K562 (cell line): Measurements from ENCODE around the gene ZNF200. TPM values are rescaled to one million over a fixed set of nuclear protein-coding genes. Genes with fewer than 3 reads are reported as not detected.

Experiments
- CBX8 ChIP-seq: fragments of 200-600 bp; sonication (generic); IDR thresholded peaks from 2 replicates; pipeline ENCODE4 v1.6.1; 2012; ENCODE audit warnings: borderline replicate concordance, mixed run types, low read depth, mild to moderate bottlenecking, moderate library complexity, mixed read lengths, low read length, control low read depth, inconsistent platforms; ENCODE audit not compliant: poor library complexity, severe bottlenecking; ENCODE audit errors: extremely low read depth
- DACH1 ChIP-seq: fragments of 450-650 bp; IDR thresholded peaks from 2 replicates; pipeline ENCODE4 v1.6.1; 2018; ENCODE audit not compliant: partially characterized antibody
- DIDO1 ChIP-seq: fragments of 450-650 bp; IDR thresholded peaks from 2 replicates; pipeline ENCODE4 v1.6.1; 2016; ENCODE audit warnings: low read depth, missing biosample characterization, missing genetic modification characterization
- ETV1 ChIP-seq: fragments of 450-650 bp; conservative IDR thresholded peaks from 2 replicates; pipeline ENCODE4 v1.6.1; 2016; ENCODE audit warnings: missing genetic modification characterization, control low read depth, low read depth, missing compliant biosample characterization
- FOXP1 ChIP-seq: sonication (generic); formaldehyde crosslinking; IDR thresholded peaks from 2 replicates; pipeline ENCODE4 v1.8.0; 2022; ENCODE audit warnings: mild to moderate bottlenecking, missing genetic modification reagents
- MAFG ChIP-seq: fragments of 450-650 bp; conservative IDR thresholded peaks from 2 replicates; pipeline ENCODE4 v1.6.1; 2016; ENCODE audit warnings: missing genetic modification characterization, missing compliant biosample characterization
- MCM2 ChIP-seq: fragments of 450-650 bp; IDR thresholded peaks from 2 replicates; pipeline ENCODE4 v1.6.1; 2017; ENCODE audit warnings: low read depth, mild to moderate bottlenecking
- PHTF2 ChIP-seq: fragments of 250-450 bp; sonication (Bioruptor Pico); IDR thresholded peaks from 2 replicates; pipeline ENCODE4 v1.5.0; 2021; ENCODE audit warnings: mild to moderate bottlenecking
- RCOR1 ChIP-seq, 2 experiments: IDR thresholded peaks; 2 replicates each; pipeline ENCODE4 v1.6.1; 2012; ENCODE audit warnings: low read depth in 2 of 2, low read length in 2 of 2, borderline replicate concordance in 1 of 2, improper control_type of control experiment in 1 of 2
- SP1 ChIP-seq: sonication (generic); formaldehyde crosslinking; IDR thresholded peaks from 2 replicates; pipeline ENCODE4 v1.8.1; 2022; ENCODE audit warnings: mild to moderate bottlenecking, missing genetic modification reagents
- TAF7 ChIP-seq: fragments of 450-650 bp; IDR thresholded peaks from 2 replicates; pipeline ENCODE4 v1.6.1; 2016; ENCODE audit warnings: missing genetic modification characterization, missing compliant biosample characterization
- TCF3 ChIP-seq: sonication (generic); formaldehyde crosslinking; IDR thresholded peaks from 2 replicates; pipeline ENCODE4 v1.4.0; 2020; ENCODE audit warnings: mild to moderate bottlenecking, missing genetic modification reagents
- ZC3H11A ChIP-seq: IDR thresholded peaks from 2 replicates; pipeline ENCODE4 v1.6.1; 2012; ENCODE audit warnings: low read depth, low read length, improper control_type of control experiment
- ZNF23 ChIP-seq: fragments of 250-450 bp; sonication (Bioruptor Pico); IDR thresholded peaks from 2 replicates; pipeline ENCODE4 v1.4.0; 2020; ENCODE audit warnings: mild to moderate bottlenecking
- ZNF282 ChIP-seq: sonication (generic); formaldehyde crosslinking; IDR thresholded peaks from 2 replicates; pipeline ENCODE4 v1.8.1; 2023; ENCODE audit warnings: missing genetic modification reagents
- ZNF644 ChIP-seq: fragments of 200-800 bp; sonication (Bioruptor generic); IDR thresholded peaks from 2 replicates; pipeline ENCODE4 v1.6.1; 2016; ENCODE audit warnings: low read depth, missing genetic modification characterization, missing compliant biosample characterization
- polyA plus RNA-seq, 8 experiments: library from polyadenylated mRNA; depleted of rRNA in 4 of 8; stranded (reverse) in 5 of 8; unstranded in 3 of 8; fragments of >200 nt; fragmentation: Nextera tagmentation in 2 of 8; fragmentation: Illumina TruSeq in 1 of 8; extraction: Ambion mirVana in 2 of 8; extraction: Trizol in 1 of 8; gene quantifications; 2 replicates each; pipeline versions ENCODE4 v1.2.1 to v1.2.3, GENCODE V29; 2011 to 2014; ENCODE audit warnings: inconsistent platforms in 1 of 8, missing spikeins in 1 of 8
- total RNA-seq, 7 experiments: library from RNA; depleted of rRNA in 6 of 7; stranded (reverse); fragments of >200 nt in 6 of 7; fragmentation: Illumina TruSeq in 2 of 7; extraction: Trizol in 2 of 7; gene quantifications; 2 replicates each; pipeline versions ENCODE4 v1.2.1 to v1.2.3, GENCODE V29; 2011 to 2021; ENCODE audit warnings: low replicate concordance in 1 of 7
- TF ChIP-seq, protein P1 (sequence below): sonication (generic); formaldehyde crosslinking; IDR thresholded peaks from 2 replicates; pipeline ENCODE4 v1.8.1; 2022; ENCODE audit warnings: missing genetic modification reagents
- TF ChIP-seq, protein P2 (sequence below): fragments of 450-650 bp; formaldehyde crosslinking; IDR thresholded peaks from 2 replicates; pipeline ENCODE4 v1.4.0; 2022; ENCODE audit warnings: missing genetic modification characterization
- TF ChIP-seq, protein P3 (sequence below), 2 experiments: fragments of 450-650 bp; IDR thresholded peaks; 2 replicates each; pipeline ENCODE4 v1.6.1; 2016
- TF ChIP-seq, protein P4 (sequence below): fragments of 250-450 bp; sonication (Bioruptor Pico); IDR thresholded peaks from 2 replicates; pipeline ENCODE4 v1.4.0; 2020; ENCODE audit warnings: borderline replicate concordance

ZNF200 gene
- total and polyA plus RNA-seq, 9 of the 15 experiments (the other 6 are each of a cell fraction or from before 2014, with no cell fraction given): 4.8 to 14.5 (median 9.2) TPM

DNA sequence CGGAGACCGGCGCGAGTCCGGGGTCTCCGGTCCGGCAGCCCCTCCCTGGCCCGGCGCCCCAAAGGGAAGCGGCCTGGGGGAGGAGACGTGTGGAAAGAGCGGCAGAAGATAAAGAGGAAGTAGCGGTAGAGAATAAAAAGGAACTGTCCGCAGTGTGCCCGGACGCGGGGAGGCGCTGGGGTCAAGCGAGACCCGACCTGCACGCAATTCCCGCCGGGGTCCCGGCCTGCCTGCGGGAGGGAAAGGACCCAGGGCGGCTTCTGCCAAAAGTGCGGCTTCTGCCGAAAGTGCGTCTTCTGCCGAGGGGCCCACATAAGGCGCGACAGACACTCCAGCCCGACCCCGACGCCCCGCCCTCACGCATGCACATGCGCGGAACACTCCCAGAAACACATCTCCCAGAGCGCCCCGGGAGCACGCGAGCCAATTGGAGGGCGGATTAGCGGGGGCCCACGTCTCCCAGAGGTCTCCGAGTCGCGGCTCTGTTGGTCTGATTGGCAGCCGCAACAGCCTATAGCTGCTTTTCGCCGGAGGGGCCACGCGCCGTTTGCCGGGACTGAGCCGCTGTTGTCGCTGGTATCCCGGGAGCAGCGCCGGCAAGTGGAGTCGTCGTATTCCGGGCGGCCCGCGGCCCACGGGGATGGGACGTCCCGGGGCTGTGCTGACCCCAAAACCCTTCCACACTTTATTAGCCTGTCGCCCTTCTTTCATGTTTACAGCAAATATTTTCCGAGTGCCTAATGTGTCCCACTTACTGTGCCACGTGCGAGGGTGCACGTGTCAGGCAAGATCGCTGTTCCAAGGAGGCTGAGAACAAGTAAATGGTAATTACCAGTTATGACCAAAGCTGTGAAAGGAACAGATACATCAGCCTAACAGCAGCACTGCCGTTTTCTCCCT is 29.4 kb upstream of the ZNF200 start (continued):
- peak; percentile 33; the same call in 1 of the 2 replicates for TF ChIP-seq SP1 (CRISPR knock-in tag)
- no peak for TF ChIP-seq ZNF644 (tag)
- no peak for TF ChIP-seq TCF3 (CRISPR knock-in tag)
- TF ChIP-seq, protein P1, sequence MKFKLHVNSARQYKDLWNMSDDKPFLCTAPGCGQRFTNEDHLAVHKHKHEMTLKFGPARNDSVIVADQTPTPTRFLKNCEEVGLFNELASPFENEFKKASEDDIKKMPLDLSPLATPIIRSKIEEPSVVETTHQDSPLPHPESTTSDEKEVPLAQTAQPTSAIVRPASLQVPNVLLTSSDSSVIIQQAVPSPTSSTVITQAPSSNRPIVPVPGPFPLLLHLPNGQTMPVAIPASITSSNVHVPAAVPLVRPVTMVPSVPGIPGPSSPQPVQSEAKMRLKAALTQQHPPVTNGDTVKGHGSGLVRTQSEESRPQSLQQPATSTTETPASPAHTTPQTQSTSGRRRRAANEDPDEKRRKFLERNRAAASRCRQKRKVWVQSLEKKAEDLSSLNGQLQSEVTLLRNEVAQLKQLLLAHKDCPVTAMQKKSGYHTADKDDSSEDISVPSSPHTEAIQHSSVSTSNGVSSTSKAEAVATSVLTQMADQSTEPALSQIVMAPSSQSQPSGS (CRISPR knock-in tag): peak; percentile 68
- no peak for TF ChIP-seq CBX8
- TF ChIP-seq DIDO1: no peak
- no peak for TF ChIP-seq MCM2
- no peak for TF ChIP-seq RCOR1 (IDR thresholded peaks at IDR 0.05; ENCODE audit: borderline replicate concordance in 1 of 2, low read depth in 2 of 2, low read length in 2 of 2)
- TF ChIP-seq FOXP1 (CRISPR knock-in tag): peak; percentile 98
- TF ChIP-seq, protein P2, sequence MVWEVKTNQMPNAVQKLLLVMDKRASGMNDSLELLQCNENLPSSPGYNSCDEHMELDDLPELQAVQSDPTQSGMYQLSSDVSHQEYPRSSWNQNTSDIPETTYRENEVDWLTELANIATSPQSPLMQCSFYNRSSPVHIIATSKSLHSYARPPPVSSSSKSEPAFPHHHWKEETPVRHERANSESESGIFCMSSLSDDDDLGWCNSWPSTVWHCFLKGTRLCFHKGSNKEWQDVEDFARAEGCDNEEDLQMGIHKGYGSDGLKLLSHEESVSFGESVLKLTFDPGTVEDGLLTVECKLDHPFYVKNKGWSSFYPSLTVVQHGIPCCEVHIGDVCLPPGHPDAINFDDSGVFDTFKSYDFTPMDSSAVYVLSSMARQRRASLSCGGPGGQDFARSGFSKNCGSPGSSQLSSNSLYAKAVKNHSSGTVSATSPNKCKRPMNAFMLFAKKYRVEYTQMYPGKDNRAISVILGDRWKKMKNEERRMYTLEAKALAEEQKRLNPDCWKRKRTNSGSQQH (CRISPR knock-in tag): no peak
- TF ChIP-seq, protein P3, sequence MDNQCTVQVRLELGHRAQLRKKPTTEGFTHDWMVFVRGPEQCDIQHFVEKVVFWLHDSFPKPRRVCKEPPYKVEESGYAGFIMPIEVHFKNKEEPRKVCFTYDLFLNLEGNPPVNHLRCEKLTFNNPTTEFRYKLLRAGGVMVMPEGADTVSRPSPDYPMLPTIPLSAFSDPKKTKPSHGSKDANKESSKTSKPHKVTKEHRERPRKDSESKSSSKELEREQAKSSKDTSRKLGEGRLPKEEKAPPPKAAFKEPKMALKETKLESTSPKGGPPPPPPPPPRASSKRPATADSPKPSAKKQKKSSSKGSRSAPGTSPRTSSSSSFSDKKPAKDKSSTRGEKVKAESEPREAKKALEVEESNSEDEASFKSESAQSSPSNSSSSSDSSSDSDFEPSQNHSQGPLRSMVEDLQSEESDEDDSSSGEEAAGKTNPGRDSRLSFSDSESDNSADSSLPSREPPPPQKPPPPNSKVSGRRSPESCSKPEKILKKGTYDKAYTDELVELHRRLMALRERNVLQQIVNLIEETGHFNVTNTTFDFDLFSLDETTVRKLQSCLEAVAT (IDR thresholded peaks at IDR 0.05): no peak
- TF ChIP-seq ZC3H11A: no peak
- TF ChIP-seq ZNF282 (CRISPR knock-in tag): peak; percentile 97
- peak; percentile 62 for TF ChIP-seq ETV1 (tag)
- TF ChIP-seq, protein P4, sequence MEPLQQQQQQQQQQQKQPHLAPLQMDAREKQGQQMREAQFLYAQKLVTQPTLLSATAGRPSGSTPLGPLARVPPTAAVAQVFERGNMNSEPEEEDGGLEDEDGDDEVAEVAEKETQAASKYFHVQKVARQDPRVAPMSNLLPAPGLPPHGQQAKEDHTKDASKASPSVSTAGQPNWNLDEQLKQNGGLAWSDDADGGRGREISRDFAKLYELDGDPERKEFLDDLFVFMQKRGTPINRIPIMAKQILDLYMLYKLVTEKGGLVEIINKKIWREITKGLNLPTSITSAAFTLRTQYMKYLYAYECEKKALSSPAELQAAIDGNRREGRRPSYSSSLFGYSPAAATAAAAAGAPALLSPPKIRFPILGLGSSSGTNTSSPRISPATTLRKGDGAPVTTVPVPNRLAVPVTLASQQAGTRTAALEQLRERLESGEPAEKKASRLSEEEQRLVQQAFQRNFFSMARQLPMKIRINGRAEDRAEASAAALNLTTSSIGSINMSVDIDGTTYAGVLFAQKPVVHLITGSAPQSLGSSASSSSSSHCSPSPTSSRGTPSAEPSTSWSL (CRISPR knock-in tag): no peak
- TF ChIP-seq MAFG (tag): no peak
- no peak for TF ChIP-seq TAF7 (tag)
- TF ChIP-seq ZNF23: no peak
- no peak for TF ChIP-seq PHTF2 (CRISPR knock-in tag)
- no peak for TF ChIP-seq DACH1
